ENCODE data around the gene VIPR2.
A peak's percentile ranks its signal among the peaks of the same experiment; 100 is the strongest.

The VIPR2 gene

DNA sequence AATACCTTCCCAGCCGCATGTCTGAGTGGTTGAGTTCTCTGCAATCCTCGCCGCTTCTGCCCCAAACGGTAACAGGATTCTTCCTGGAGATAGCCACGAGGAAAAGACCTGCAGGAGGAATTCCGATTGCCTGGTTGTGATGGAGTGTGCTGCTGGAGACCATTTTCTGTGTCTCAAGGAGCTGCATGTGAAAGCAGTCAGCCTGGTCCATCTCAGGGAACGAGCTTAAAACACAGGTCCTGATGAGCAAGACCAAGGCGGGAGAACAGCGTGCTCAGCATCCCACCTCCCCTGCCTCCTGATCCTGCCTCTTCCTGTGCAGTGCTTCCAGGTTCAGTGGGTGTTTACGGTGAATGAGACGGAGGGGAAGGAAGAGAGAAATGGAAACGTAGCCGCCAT is 26.5 kb downstream of the VIPR2 start:
- no peak for DNase-seq

DNA sequence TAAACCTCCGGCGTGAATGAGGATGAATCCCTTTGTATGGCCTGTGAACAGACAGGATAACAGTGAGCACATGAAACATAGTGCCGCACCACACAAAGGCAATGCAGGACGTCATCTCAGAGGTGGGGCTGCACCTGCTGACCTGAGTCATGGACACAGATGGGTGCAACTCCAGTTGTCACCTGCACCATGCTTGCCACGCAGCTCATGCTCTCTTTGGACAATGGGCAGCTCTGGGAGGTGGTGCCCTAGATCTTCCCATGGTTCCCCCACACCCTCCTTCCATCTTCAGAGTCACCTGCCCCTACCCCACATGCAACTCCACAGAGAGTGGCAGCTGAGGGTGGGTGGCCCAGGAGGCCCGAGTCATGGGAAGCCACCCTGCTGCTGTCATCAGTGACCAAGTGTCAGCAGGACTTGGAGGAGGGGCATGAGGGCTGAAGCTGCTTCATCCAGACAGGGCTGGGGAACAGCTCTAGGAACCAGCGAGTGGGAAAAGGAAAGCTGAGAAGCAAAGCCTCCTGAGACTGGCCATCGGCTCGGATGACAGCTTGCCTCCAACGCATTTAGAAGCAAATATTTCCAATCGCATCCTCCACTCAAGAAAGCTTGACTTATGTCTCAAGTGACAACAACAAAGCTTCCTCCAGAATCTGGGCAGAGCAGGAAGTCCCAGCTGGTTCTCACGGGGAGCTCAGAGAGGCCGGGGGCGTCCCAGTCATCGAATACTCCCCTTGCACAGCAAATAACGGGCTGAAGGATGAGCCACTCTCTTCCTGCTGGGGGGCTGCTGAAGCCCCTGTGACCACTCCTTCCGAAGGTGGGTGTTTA is 27.1 kb downstream of the VIPR2 start:
- no peak for DNase-seq

DNA sequence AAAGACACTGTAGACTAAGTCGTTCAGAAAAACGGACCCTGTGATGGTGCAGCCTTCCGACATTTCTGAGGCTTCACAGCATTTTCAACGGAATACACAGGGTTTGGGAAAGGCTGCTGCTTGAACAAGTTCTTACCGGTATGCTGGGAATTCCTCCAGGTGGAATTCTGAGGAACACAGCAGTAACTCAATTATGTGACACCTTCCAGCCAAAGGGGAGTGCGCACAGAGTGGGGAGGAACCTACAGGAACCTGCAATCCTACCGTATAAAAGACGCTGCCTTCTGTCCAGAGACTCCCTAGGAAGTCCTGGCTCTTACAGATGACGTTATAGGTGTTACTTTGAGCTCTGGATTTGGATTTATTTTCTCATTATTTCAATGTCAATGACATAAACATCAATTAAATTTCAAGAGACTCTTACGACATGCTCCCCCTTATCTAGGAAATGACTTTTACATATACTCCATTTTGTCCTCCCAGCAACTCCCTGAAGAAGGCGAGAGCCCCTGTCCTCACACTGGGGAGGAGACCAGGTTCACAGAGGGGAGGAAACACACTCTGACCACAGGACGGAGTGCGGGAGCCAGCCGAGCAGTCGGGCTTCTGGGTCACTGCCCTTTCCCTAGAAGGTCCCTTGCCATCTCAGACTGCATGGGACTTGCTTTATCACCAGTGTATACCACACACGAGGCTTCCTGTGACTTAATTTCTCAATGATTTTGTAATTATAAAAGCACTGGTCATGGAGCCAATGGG is 27.9 kb downstream of the VIPR2 start:
- no peak for DNase-seq

DNA sequence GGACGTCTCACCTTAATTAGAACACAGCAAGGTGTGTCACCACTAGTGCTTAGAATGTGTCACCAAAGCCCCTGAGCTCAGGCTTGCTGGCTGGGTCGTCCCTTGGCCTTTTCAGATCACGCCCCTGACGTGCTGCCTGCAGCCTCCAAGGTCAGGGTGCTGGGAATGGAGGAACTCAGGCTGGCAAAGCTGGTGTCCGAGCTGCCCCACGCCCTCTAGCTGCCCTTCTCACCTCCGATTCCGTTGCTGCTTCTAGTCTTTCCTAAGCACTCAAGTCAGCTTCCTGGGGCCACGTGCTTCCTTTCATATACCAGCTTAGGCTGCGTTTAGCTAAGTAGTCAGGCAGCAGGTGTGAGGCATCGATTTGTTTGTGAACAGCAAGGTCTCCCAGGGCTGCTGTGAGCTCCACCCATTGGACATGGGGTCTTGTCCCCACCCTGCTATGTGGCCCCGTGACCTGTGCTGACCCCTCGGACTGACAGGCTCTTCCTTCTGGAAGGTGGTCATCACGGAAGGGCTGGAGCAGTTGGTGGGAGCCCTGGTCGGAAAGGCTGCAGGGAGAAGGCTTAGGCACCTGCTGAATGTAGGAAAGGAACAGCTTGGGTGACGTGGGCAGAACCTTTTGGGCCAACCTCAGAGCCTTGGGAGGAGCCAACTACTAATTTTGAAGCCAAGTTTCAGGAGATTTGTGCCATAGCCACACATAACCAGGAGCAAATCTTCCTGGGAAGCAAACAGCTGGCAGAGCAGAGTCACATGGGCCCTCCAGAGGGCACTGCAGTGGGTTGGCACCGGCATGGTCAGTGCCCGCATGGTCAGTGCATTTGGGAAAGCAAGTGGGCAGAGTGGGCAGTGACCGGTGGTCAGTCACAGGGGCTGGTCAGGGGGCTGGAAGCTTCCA is 28.8 kb downstream of the VIPR2 start:
- no peak for DNase-seq

DNA sequence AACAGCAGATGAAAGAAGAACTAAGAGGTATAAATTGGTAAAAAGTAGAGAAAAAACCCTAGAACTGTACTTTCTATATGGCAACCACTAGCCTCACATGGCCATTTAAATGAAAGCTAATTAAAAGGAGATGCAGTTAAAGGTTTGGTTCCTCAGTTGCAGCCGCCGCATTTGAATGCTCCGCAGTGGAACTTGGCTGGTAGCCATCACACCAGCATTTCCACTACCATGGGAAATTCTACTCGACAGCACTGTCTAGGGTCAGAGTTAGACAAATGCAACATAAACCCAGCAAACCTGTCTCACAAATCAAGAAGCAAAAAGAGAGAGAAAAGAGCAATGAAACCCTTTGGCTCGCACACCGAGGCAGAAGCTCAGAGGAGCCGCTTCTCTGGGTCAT is 29.7 kb downstream of the VIPR2 start:
- DNase-seq = no peak

DNA sequence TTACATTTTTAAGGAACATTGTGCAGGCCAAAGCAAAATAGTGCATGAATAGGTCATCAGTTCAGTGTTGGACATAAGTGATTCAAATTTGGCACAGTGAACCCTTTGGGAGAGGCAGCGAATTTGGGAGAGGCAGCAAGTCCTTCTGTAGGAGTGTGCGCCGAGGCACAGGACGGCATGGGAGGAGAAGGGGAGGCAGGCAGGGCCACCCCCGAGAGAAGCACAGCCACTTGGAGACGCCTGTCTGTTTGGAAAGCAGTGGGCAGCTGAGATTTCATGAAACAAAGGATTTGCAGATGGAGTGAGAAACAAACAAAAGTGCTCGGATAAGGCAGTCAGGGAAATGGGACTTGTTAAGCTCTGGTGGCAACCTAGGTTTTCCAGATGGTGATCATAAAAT is 30.6 kb downstream of the VIPR2 start:
- no peak for DNase-seq

DNA sequence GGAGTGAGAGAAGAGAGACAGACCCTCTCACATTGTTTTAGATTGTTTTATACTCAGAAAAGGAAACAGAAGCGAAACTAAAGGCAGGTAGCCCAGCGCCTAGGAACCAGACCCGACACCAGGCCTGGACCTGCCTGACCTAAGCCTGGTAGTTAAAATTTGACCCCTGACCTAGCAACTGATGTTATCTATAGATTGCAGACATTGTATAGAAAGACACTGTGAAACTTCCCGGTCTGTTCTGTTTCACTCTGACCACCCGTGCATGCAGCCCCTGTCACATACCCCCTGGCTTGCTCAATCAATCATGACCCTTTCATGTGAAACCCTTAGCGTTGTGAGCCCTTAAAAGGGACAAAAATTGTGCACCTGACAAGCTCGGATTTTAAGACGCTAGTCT is 31.6 kb downstream of the VIPR2 start:
- no peak for DNase-seq

DNA sequence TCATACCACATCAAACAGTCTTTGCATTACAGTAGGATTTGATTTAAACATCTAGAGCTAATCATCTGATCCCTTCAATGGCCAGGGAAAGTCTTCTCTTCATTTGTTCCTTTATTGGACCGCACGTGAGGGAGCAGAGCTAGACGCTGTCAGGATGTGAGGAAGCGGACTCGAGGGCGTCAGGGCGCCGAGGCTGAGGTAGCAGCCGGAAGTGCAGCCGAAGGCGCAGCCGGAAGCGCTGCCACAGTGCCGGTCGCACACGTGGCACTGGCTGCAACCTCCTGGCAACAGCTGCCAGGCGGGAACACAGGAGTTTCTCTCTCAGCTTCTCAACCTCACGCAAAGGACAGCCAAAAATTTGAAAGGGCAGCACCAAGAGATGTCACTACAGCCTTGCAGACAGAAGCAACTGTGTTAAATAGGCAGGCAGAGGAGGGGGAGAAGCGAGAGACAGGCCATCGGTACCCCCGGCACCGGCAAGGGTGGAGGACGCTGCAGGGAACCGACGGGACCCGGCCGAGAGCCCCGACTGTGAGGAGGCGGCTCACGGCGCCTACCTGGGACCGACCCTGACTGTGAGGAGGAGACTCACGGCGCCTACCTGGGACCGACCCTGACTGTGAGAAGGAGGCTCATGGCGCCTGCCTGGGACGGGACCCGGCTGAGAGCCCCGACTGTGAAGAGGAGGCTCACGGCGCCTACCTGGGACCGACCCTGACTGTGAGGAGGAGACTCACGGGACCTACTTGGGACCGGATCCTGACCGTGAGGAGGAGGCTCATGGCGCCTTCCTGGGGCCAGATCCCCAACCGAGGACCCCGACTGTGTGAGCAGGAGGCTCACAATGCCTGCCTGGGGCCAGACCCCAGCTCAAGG is 32.3 kb downstream of the VIPR2 start:
- DNase-seq = no peak

DNA sequence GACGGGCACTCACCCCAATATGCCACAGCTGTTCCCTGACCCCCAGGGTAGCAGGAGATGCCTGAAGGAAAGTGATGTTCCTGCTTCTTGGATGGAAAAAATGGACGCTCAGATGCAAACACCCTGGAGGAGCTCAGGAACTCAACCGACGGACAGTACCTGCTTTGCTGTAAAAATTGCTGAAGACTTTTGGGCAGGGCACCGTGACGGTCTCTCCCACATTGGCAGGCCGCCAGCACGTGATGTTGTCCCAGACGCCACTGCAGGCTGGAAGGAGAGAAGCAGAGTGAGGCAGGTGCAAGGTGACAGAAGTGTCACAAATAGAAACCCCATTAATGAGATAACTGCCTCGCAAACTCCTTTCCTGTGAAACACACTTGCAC is 35.0 kb downstream of the VIPR2 start:
- DNase-seq = peak; percentile 6

DNA sequence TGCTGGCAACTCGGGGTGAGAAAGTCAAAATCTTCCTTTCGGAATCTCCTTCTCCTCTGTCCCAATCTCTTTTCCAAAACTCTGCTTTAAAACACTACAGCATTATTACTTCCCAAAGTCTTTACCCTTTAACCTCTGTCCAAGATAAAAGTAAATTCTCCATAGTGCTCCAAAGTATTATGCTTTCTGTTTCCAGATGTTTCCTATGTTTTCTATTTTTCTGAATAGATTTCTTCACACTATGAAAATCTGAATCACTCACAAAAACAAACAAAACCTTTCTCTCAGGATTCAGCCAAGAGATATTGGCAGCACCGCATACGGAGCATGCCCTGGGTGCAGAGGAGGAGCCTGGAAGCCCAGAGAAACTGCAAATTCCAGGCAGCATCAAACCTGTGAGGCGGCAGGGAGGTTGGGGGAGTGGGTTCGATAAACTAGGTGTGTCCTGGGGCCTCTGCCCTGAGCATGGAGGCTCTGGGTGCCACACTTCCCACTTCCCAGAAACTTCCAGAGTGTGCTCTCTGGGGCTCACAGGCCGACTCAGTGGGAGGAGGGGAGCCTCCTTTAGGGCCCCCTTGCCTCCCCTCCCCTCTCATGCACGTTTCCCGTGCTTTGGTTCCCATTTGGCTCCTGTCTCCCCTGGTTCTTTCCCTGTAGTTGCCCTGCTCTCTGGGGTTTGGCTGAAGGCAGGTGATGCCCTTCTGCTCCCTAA is 35.6 kb downstream of the VIPR2 start:
- no peak for DNase-seq

DNA sequence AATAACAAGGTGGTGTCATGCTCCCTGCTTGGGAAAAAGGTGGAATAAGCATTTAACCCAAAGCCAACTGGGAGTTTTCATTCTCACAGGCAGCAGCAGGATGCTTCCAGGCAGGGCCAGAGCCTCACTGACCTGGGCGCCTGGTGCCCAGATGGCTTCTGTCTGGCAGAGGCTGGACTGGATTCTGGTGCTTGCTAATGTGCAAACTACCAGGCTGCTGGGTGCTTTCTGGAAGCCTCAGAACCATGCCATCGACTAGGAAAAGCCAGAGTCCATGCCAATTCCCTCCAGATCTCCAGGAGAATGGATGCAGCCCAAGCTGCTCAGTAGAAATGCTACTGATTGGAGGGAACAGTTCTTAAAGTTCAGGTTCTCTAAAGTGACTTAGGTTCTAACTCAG is 36.2 kb downstream of the VIPR2 start:
- DNase-seq = no peak

DNA sequence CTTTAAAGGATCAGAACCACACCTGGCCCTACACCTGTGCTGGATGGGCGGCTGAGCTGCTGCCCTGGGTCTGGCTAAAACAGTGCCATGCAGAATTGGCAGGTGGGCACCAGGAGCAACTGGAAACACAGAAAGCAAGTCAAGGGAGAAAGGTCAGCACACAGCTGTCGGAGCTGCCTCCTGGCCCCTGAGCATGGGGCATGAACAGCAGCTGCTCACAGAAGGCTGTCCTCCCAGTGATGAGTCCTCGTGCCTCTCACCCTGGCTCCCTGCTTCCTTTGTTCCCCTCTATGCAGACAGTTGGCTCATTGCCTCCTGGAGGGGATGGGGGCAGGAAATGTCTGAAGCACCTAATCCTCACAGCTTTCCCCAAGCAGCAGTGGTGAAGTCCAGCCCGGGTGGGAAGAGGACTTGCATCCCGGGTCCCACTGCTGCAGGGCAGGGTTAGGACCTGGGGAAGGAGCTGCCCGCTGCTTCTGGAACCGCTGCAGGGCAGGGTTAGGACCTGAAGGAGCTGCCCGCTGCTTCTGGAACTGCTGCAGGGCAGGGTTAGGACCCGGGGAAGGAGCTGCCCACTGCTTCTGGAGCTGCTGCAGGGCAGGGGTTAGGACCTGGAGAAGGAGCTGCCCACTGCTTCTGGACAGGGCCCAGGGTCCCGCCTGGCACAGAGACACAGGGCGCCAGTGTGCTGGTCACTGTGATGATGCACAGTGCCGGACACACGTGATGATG is 37.3 kb downstream of the VIPR2 start:
- DNase-seq = peak; percentile 12

DNA sequence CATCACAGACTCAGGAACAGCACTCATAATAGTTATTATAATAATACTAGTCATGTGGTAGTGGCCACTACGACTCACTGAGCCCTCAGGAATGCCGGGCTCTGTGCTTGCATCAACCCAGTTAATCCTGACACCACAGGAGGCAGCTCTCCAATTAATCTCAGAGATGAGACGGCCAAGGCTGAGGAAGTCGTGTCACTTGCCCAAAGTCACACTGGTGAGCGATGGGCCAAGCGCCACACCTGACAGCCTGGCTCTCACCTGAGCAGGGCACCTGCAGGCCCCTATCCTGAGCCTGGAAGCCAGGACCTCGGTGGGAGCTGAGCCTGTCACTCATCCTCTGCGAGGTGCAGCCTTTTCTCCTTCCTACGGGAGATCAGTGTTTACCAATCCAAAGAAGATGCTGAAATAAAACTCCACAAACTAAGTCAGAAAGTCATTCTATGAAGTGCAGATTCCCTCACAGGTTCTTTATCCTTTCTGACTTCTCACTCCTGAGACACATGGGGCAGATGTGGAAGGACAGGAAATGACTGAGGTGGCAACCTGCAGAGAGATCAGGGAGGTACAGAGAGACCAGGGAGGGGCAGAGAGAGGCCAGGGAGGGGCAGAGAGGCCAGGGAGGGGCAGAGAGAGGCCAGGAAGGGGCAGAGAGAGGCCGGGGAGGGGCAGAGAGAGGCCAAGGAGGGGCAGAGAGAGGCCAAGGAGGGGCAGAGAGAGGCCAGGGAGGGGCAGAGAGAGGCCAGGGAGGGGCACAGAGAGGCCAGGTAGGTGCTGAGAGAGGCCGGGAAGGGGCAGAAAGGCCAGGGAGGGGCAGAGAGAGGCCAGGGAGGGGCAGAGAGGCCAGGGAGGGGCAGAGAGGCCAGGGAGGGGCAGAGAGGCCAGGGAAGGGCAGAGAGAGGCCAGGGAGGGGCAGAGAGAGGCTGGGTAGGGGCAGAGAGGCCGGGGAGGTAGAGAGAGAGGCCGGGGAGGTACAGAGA is 38.5 kb downstream of the VIPR2 start:
- DNase-seq = no peak

DNA sequence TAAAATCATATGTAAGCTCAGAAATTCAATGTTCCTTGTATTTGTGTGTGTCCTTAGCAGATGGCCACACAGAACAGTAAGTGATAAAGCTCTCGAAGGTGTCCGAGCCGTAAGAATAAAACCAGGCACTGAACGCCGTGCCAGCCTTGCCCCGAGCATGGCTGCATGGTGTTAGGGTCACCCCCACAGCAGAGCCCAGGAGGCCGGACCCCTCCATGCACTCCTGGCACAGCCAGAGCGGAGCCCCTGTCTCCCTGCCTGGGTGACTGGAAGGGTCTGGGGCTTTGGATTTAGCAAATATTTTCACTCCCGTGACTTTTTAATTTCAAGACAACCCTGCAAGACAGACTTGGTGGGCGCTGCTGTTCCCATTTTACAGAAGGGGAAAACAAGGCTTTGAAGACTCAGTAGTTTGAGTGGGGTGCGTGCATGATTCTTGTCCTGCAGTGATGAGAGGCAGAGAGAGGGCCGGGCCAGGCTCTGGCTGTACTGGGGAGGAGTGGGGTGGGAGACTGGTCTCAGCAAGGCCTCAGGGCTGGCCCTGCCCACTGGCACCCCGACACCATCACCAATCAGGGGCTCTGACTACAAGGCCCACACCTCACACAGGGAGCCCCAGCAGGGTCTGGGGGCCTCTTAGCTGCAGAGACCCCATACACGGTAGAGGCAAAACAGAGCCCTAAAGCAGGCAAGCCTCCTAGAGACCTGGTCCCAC is 39.4 kb downstream of the VIPR2 start:
- DNase-seq = no peak

DNA sequence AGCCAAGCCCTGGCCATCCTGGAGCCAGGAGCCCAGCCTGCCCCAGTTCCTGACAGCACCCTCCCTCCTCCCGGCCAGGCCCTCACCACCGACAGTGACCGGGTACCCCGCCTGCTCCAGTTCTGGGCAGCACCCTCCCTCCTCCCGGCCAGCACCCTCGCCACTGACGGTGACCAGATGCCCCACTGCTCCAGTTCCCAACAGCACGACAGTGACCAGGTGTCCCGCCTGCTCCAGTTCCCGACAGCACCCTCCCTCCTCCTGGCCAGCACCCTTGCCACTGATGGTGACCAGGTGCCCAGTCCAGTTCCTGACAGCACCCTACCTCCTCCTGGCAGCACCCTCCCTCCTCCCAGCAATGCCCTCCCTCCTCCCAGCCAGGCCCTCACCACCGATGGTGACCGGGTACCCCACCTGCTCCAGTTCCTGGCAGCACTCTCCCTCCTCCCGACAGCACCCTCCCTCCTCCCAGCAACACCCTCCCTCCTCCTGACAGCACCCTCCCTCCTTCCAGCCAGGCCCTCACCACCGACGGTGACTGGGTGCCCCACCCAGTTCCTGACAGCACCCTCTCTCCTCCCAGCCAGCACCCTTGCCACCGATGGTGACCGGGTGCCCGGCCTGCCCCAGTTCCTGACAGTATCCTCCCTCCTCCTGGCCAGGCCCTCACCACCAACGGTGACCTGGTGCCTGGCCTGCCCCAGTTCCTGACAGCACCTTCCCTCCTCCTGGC is 40.3 kb downstream of the VIPR2 start:
- no peak for DNase-seq

DNA sequence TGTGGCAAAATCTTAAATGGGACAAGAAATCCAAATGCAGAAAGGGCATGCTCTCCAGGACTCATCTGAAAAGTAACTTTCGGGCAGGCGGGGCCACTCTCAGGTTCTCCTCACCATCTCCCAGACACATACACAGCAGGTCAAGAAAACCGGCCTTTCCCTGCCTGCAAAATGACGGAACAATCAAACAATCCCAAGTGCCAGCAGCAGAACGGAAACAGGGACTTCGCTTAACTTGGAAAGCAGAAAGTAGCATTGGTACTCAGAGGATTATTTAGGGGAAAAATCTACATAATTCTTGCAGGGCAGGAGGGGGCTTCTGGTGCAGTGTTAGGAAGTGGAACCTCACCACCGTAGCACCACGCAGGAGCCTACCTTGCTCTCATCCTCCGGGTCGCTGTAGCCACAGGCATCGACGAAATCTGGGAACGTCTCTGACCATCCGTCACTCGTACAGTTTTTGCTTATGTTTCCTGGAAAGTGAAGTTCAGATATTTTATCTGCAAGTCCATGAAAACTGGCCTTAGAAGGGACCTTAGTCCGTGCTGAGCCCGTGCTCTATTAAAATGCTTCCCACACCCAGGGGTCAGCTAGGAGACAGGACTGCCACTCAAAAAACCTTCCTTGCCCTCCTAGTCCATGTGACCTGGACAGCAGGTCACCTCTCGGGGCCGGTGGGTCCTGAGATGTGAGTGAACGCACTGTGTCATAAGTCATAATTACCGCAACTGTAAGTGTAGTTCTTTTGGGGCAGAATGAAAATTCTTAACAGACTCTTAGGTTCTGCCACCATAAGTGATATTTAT is 41.1 kb downstream of the VIPR2 start:
- no peak for DNase-seq

DNA sequence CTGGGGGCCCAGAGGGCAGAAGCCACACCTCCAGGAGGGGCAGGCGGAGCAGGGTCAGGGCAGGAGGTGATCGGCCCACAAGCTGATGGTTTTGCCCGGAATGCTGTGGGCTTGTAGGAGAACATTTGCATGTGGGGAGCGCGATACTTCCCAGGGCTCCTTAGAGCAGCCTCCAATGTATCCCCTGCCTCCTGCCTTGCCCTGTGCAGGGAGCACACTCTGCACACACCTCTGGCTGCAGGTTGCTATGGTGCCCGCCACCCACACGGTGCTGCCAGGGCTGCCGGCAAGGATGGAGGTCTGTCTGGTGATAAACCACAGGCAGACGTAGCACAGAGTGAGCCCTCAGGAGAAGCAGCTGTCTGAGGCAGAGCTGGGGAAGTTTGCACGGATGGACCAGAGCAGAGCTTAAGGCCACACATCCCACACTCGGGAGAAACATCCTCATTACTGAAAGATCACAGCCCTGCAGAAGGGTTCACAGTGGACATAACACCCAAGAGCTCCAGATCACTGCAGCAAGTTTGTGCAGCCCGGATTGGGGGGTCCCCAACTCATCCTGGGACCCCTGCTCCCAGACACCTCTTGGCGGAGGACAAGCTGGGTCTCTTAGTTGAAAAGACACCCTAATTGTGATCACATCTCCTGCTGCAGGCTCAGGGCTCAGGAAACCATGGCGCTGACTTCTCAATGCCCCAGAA is 41.8 kb downstream of the VIPR2 start:
- no peak for DNase-seq
